ENCODE results near the gene UCK2. TPM values are rescaled to one million over a fixed set of nuclear protein-coding genes. Genes with fewer than 3 reads are reported as not detected.

The UCK2 gene
- total and polyA plus RNA-seq, 10 of the 15 experiments (the other 5 are each of a cell fraction or from before 2014, with no cell fraction given) = 55.3 to 106 (median 84.9) TPM

- TF ChIP-seq MTA3 (IDR thresholded peaks at IDR 0.05; ENCODE audit: borderline replicate concordance, low read length) (no peak), USF1 (IDR thresholded peaks at IDR 0.05; ENCODE audit: borderline replicate concordance, extremely low read length, insufficient read depth, low read depth, low read length) (no peak), SRF (IDR thresholded peaks at IDR 0.05; ENCODE audit: low read depth in 2 of 2, low read length in 2 of 2) (no peak), MEF2B (IDR thresholded peaks at IDR 0.05; ENCODE audit: partially characterized antibody, poor library complexity, severe bottlenecking) (no peak), IKZF1 (conservative IDR thresholded peaks at IDR 0.05) (peak; percentile 72), SPI1 (IDR thresholded peaks at IDR 0.05; ENCODE audit: borderline replicate concordance, insufficient read depth, low read depth, low read length) (no peak), HDAC2 (IDR thresholded peaks at IDR 0.05) (no peak), IRF3 (IDR thresholded peaks at IDR 0.05) (no peak), ESRRA (IDR thresholded peaks at IDR 0.05; ENCODE audit: low read length) (no peak), BACH1 (IDR thresholded peaks at IDR 0.05; ENCODE audit: borderline replicate concordance) (no peak), SKIL (IDR thresholded peaks at IDR 0.05; ENCODE audit: low read depth, poor library complexity, severe bottlenecking) (no peak), ATF3 (IDR thresholded peaks at IDR 0.05; ENCODE audit: borderline replicate concordance, extremely low read depth, low read depth, low read length) (no peak), HCFC1 (IDR thresholded peaks at IDR 0.05; ENCODE audit: low read length) (no peak), WRNIP1 (IDR thresholded peaks at IDR 0.05; ENCODE audit: borderline replicate concordance, low read depth, low read length) (0 out of 2 replicates have a peak, but pooled peaks have one; percentile 45), MLLT1 (IDR thresholded peaks at IDR 0.05) (0 out of 2 replicates have a peak, but pooled peaks have one; percentile 37), HDAC6 (IDR thresholded peaks at IDR 0.05; ENCODE audit: unreplicated experiment) (no peak), PAX8 (IDR thresholded peaks at IDR 0.05) (no peak), IRF4 (IDR thresholded peaks at IDR 0.05; ENCODE audit: low read depth, low read length) (no peak), BCL3 (IDR thresholded peaks at IDR 0.05; ENCODE audit: borderline replicate concordance, insufficient read depth, low read depth, low read length, poor library complexity, severe bottlenecking) (no peak), IKZF2 (IDR thresholded peaks at IDR 0.05) (peak; percentile 72; a peak in 3 of 4 replicates), ZNF622 (IDR thresholded peaks at IDR 0.05) (no peak), FOXM1 (IDR thresholded peaks at IDR 0.05; ENCODE audit: low read depth, low read length) (no peak), CBX3 (IDR thresholded peaks at IDR 0.05; ENCODE audit: borderline replicate concordance, low read depth) (no peak)
Observed at GRCh38 chr1:165854101-165854845, 26.9 kb downstream of the UCK2 start (continued).
